GM12891 (cell line): ENCODE results near the gene NPHP4.

Source experiments
- PAX5 ChIP-seq: IDR thresholded peaks from 2 replicates; pipeline ENCODE4 v1.6.1; 2011; ENCODE audit warnings: low read length, moderate library complexity, mild to moderate bottlenecking; ENCODE audit not compliant: insufficient read depth, severe bottlenecking
- POLR2A ChIP-seq: IDR thresholded peaks from 2 replicates; pipeline ENCODE4 v1.6.1; 2011; ENCODE audit warnings: low read depth, low read length, control low read depth
- POLR2AphosphoS5 ChIP-seq: IDR thresholded peaks from 2 replicates; pipeline ENCODE4 v1.6.1; 2011; ENCODE audit warnings: low read depth, low read length, control low read depth
- POU2F2 ChIP-seq: IDR thresholded peaks from 2 replicates; pipeline ENCODE4 v1.6.1; 2011; ENCODE audit warnings: low read depth, mild to moderate bottlenecking, control low read depth, low read length, moderate library complexity
- SPI1 ChIP-seq: IDR thresholded peaks from 2 replicates; pipeline ENCODE4 v1.6.1; 2011; ENCODE audit warnings: low read depth, low read length, control low read depth
- TAF1 ChIP-seq: IDR thresholded peaks from 2 replicates; pipeline ENCODE4 v1.6.1; 2011; ENCODE audit warnings: low read depth, low read length, control low read depth

GRCh38 chr1:5986018-5986417, 6.2 kb downstream of the NPHP4 start:
- TF ChIP-seq POLR2AphosphoS5 (no peak), POLR2A (no peak), PAX5 (no peak), SPI1 (no peak), TAF1 (no peak), POU2F2 (no peak)
